Cardiac fibroblast (primary cell): ENCODE results near the gene HEATR9.

Source experiments
- DNase-seq, 2 donors: peaks; one replicate each; pipeline versions ENCODE4 v3.0.0 to v3.0.0-alpha.2; 2010; ENCODE audit warnings: low read depth in 2 of 2
- H3K4me3 ChIP-seq, 2 donors: replicated peaks in 1 of 2; 1 replicate in 1 of 2; 2 replicates in 1 of 2; pipeline ENCODE4 v1.5.1; 2011; ENCODE audit warnings: low read depth in 2 of 2, low read length in 2 of 2, mild to moderate bottlenecking in 2 of 2, moderate library complexity in 1 of 2
- TF ChIP-seq, protein P1 (sequence below): IDR thresholded peaks from one replicate; pipeline ENCODE4 v1.5.1; 2011; ENCODE audit warnings: low read depth, mild to moderate bottlenecking, low read length, inconsistent platforms

Gene HEATR9

DNA sequence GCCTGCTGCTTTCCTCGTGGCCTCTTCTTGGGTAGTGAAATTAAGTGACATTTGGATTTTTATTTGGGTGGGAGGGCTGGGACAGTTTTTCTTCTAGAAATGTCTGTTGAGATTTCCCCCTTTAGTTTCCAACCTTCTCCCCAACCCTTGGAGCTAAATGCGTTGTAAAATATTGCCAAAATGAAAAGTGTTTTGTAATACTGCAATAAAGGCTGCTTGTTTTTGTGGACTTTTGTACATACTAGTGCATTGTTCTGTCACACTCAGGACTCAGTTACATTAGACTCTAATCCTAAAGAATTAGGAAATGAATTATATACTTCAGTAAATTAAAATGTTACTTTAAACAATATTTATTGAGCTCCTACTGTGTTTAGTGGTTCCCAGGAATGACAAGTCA, 21.7 kb downstream of the HEATR9 start:
- TF ChIP-seq, protein P1, sequence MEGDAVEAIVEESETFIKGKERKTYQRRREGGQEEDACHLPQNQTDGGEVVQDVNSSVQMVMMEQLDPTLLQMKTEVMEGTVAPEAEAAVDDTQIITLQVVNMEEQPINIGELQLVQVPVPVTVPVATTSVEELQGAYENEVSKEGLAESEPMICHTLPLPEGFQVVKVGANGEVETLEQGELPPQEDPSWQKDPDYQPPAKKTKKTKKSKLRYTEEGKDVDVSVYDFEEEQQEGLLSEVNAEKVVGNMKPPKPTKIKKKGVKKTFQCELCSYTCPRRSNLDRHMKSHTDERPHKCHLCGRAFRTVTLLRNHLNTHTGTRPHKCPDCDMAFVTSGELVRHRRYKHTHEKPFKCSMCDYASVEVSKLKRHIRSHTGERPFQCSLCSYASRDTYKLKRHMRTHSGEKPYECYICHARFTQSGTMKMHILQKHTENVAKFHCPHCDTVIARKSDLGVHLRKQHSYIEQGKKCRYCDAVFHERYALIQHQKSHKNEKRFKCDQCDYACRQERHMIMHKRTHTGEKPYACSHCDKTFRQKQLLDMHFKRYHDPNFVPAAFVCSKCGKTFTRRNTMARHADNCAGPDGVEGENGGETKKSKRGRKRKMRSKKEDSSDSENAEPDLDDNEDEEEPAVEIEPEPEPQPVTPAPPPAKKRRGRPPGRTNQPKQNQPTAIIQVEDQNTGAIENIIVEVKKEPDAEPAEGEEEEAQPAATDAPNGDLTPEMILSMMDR, result no peak
- H3K4me3 ChIP-seq, result no peak overlapping the region
- no peak for DNase-seq

GRCh38 chr17:35846055-35846809, 22.5 kb downstream of the HEATR9 start:
- TF ChIP-seq, protein P1, result no peak
- DNase-seq, result peak in 1 of 2 donors; percentile 38

DNA sequence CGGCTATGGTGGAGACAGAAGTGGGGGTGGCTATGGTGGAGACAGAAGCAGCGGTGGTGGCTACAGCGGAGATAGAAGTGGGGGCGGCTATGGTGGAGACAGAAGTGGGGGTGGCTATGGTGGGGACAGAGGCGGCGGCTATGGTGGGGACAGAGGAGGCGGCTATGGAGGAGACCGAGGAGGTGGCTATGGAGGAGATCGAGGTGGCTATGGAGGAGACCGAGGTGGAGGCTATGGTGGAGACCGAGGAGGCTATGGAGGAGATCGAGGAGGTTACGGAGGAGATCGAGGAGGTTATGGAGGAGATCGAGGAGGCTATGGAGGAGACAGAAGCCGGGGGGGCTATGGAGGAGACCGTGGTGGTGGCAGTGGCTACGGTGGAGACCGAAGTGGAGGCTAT, 24.1 kb downstream of the HEATR9 start:
- H3K4me3 ChIP-seq, result no peak overlapping the region
- TF ChIP-seq, protein P1, result no peak
- DNase-seq, result no peak

More at GRCh38 chr17:35846055-35846809, 22.5 kb downstream of the HEATR9 start:
- no peak overlapping the region for H3K4me3 ChIP-seq

DNA sequence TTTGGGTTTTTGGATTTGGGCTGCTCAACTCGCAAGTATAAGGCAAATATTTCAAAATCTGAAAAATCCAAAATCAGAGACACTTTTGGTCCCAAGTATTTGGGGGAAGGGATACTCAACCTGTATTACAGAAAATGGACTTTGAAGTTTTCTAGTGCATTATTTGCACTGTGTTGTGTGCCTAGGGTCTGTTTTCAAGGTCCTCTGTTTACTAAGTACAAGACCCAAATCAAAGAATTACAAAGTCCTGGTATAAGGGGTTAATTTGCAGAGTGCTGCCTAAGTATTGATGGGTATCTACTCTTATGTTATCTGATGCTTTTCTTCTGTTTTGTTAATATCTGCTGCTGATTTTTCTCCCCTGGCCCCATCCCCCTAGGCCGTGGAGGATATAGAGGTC, 25.0 kb downstream of the HEATR9 start:
- TF ChIP-seq, protein P1, result no peak
- no peak overlapping the region for H3K4me3 ChIP-seq
- no peak for DNase-seq

- no peak for DNase-seq
- H3K4me3 ChIP-seq, result no peak overlapping the region
- TF ChIP-seq, protein P1, result no peak
These were observed 26.5 kb downstream of the HEATR9 start for GRCh38 chr17:35842239-35842638.

DNA sequence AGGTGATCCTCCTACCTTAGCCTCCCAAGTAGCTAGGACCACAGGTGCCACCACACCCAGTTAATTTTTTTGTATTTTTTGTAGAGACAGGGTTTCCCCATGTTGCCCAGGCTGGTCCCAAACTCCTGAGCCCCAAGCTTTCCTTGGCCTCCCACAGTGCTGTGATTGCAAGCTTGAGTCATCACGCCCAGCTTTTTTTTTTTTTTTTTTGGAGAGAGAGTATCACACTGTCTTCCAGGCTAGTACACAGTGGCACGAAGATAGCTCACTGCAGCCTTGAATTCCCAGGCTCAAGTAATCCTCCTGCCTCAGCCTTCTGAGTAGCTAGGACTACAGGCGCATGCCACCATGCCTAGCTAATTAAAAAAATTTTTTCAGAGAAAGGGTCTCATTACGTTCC, 27.2 kb downstream of the HEATR9 start:
- peak; percentile 35 to 60 for DNase-seq
- TF ChIP-seq, protein P1, result no peak
- no peak overlapping the region for H3K4me3 ChIP-seq

DNA sequence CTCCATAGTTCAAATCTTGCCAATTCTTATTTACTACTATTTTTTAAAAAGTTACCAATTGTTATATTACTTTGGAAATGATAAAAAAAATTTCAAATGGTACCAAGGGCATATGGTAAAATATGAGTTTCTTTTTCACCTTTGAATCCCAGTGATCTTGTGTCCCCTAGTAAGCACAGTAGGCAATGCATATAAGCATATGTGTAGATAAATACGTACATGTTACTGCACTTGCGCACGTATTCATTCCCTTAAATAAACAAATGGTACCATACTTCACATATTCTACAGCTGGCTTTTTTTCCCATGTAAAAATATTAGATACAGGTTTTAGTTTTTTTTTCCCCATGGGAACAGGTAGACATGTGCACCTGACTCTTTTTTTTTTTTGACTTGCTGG, 27.6 kb downstream of the HEATR9 start:
- DNase-seq, result no peak
- TF ChIP-seq, protein P1, result no peak
- H3K4me3 ChIP-seq, result no peak overlapping the region
